Vagina (tissue), 2 donors: ENCODE results near the gene NR4A1.
A peak's percentile ranks its signal among the peaks of the same experiment; 100 is the strongest.

Experiments
- POLR2A ChIP-seq, 2 donors: fragments of 450-650 bp; IDR thresholded peaks; one replicate each; pipeline ENCODE4 v1.6.1; 2017; ENCODE audit warnings: antibody characterized with exemption in 2 of 2, mild to moderate bottlenecking in 2 of 2, moderate library complexity in 2 of 2
- TF ChIP-seq, protein P1 (sequence below), 3 experiments: fragments of 450-650 bp in 2 of 3; fragments of 200-600 bp in 1 of 3; sonication (generic) in 1 of 3; IDR thresholded peaks; one replicate each; pipeline ENCODE4 v1.5.1; 2017 to 2019; ENCODE audit warnings: antibody characterized with exemption in 3 of 3, mild to moderate bottlenecking in 2 of 3, moderate library complexity in 2 of 3

DNA sequence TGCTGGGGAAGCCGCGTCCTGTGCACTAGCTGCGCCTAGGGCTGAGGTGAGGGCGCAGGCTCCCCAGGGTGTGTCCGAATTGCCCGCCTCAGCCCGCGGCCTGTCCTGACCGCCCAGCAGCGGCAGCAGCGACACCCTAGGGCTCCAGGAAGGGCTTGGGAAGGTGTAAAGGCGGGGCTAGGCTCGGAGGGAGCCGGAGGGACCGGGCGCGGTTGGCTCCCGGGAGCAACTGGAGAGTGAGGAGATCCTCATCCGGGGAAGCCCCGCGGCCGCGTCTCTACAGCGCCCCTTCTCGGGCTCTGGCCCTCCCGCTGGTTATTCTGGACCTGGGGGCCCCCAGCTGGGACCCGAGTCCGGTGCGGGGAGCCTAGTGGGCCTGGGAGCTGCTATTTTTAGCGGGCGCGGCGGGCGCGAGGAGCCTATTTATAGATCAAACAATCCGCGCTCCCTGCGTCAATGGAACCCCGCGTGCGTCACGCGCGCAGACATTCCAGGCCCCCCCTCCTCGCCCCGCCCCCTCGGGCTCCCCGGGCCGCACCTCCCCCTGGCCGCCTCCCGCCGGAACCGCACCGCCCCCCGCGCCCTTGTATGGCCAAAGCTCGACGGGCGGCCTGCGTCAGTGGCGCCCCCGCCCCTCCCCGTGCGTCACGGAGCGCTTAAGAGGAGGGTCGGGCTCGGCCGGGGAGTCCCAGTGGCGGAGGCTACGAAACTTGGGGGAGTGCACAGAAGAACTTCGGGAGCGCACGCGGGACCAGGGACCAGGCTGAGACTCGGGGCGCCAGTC, at the start of gene NR4A1:
- TF ChIP-seq, protein P1, sequence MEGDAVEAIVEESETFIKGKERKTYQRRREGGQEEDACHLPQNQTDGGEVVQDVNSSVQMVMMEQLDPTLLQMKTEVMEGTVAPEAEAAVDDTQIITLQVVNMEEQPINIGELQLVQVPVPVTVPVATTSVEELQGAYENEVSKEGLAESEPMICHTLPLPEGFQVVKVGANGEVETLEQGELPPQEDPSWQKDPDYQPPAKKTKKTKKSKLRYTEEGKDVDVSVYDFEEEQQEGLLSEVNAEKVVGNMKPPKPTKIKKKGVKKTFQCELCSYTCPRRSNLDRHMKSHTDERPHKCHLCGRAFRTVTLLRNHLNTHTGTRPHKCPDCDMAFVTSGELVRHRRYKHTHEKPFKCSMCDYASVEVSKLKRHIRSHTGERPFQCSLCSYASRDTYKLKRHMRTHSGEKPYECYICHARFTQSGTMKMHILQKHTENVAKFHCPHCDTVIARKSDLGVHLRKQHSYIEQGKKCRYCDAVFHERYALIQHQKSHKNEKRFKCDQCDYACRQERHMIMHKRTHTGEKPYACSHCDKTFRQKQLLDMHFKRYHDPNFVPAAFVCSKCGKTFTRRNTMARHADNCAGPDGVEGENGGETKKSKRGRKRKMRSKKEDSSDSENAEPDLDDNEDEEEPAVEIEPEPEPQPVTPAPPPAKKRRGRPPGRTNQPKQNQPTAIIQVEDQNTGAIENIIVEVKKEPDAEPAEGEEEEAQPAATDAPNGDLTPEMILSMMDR (IDR thresholded peaks at IDR 0.05) = no peak
- TF ChIP-seq POLR2A (IDR thresholded peaks at IDR 0.05) = peak; percentile 83 to 98
